ENCODE data around the gene PIK3R4.

PIK3R4 gene

DNA sequence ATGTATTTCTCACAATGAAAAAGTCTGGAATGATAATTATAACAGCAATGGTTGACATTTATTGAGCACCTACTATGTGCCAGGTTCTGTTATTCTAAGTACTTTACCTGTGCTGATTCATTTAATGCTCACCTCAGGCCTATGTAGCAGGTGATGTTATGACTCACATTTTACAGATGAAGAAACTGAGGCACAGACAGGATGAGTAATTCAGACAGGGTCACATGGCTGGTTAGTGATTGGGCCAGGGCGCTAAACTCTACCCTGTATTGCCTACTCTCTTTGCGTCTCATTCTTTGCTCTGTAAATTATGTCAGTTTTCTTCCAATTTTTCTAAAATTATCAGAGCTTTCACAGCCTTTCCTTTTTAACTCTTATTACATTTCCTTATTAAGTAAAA, 98.3 kb downstream of the PIK3R4 start:
- no peak overlapping the region for H3K4ac ChIP-seq (ENCODE audit: low read depth in 1 of 2, low read length in 2 of 2)
- 100% methylated on average over 2 of the region's 2 CpGs for WGBS

DNA sequence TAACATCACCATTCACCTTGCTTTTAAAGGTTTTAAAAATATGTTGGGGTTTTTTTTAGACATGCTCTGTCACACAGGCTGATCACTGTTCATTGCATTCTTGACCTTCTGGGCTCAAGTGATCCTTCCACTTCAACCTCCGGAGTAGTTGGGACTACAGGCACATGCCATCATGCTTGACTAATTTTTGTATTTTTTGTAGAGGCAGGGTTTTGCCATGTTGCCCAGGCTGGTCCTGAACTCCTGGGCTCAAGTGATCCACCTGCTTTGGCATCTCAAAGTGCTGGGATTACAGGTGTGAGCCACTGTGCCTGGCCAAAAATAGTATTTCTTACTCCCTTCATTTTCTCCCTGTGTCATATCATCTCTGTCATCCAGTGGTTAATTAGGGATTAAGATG, 101.4 kb downstream of the PIK3R4 start:
- H3K4me2 ChIP-seq (ENCODE audit: low read length, poor library complexity, severe bottlenecking): no peak overlapping the region
- no peak overlapping the region for H3K18ac ChIP-seq (ENCODE audit: low read depth in 1 of 2, low read length in 2 of 2)
- H3K4me1 ChIP-seq (ENCODE audit: control insufficient read depth, insufficient read depth, low read depth, low read length): no peaks in the 10 kb centered on the region
- H3K4me3 ChIP-seq (ENCODE audit: insufficient read depth in 1 of 2, low read depth in 1 of 2, low read length in 2 of 2): no peak overlapping the region
- no peak overlapping the region for H3K4ac ChIP-seq (ENCODE audit: low read depth in 1 of 2, low read length in 2 of 2)
- no peak overlapping the region for H4K91ac ChIP-seq (ENCODE audit: low read length)
- no peak overlapping the region for H3K14ac ChIP-seq (ENCODE audit: low read length in 2 of 2)
- H3K79me1 ChIP-seq (replicated peaks; ENCODE audit: low read length, poor library complexity, severe bottlenecking): no peaks in the 10 kb centered on the region
- no peak overlapping the region for H2BK5ac ChIP-seq (ENCODE audit: low read depth, low read length, poor library complexity, severe bottlenecking)
- peaks cover 0 to 4% of the 10 kb centered on the region in 2 experiments for H3K27me3 ChIP-seq (ENCODE audit: control insufficient read depth in 1 of 2, insufficient read depth in 1 of 2, low read length in 2 of 2)
- no peak overlapping the region for H3K23ac ChIP-seq (ENCODE audit: low read length in 2 of 2)
- H4K8ac ChIP-seq (ENCODE audit: low read length): no peak overlapping the region
- H2AK5ac ChIP-seq (ENCODE audit: low read length, severe bottlenecking): no peak overlapping the region
- DNase-seq: no peak
- no peaks in the 10 kb centered on the region for H3K36me3 ChIP-seq (ENCODE audit: control insufficient read depth in 1 of 2, insufficient read depth in 2 of 2, low read depth in 1 of 2, low read length in 2 of 2)
- H2AFZ ChIP-seq (ENCODE audit: low read depth, low read length): no peak overlapping the region
- no peak overlapping the region for H2BK15ac ChIP-seq (ENCODE audit: low read depth, poor library complexity, severe bottlenecking)
- WGBS: 67% methylated on average over 1 of the region's 1 CpG
- H2BK12ac ChIP-seq (ENCODE audit: low read length in 2 of 2): no peak overlapping the region
- no peak overlapping the region for H3K9ac ChIP-seq (ENCODE audit: low read length)
- H3K9me3 ChIP-seq (ENCODE audit: control insufficient read depth, low read length): no peaks in the 10 kb centered on the region
- H3K27ac ChIP-seq (ENCODE audit: low read length, poor library complexity, severe bottlenecking): no peak overlapping the region
- H2BK120ac ChIP-seq (ENCODE audit: low read depth, low read length): no peak overlapping the region

More for the DNA sequence above, 98.3 kb downstream of the PIK3R4 start:
- Histone ChIP-seq H3K18ac (ENCODE audit: low read depth in 1 of 2, low read length in 2 of 2) (no peak overlapping the region), H3K14ac (ENCODE audit: low read length in 2 of 2) (no peak overlapping the region), H2AK5ac (ENCODE audit: low read length, severe bottlenecking) (no peak overlapping the region), H2BK15ac (ENCODE audit: low read depth, poor library complexity, severe bottlenecking) (no peak overlapping the region), H4K8ac (ENCODE audit: low read length) (no peak overlapping the region), H2BK12ac (ENCODE audit: low read length in 2 of 2) (no peak overlapping the region), H3K4me1 (ENCODE audit: control insufficient read depth, insufficient read depth, low read depth, low read length) (no peaks in the 10 kb centered on the region), H3K27ac (ENCODE audit: low read length, poor library complexity, severe bottlenecking) (no peak overlapping the region), H2BK120ac (ENCODE audit: low read depth, low read length) (no peak overlapping the region), H3K79me1 (replicated peaks; ENCODE audit: low read length, poor library complexity, severe bottlenecking) (no peaks in the 10 kb centered on the region), H3K36me3 (ENCODE audit: control insufficient read depth in 1 of 2, insufficient read depth in 2 of 2, low read depth in 1 of 2, low read length in 2 of 2) (no peaks in the 10 kb centered on the region), H3K9ac (ENCODE audit: low read length) (no peak overlapping the region), H3K27me3 (ENCODE audit: control insufficient read depth in 1 of 2, insufficient read depth in 1 of 2, low read length in 2 of 2) (no peaks in the 10 kb centered on the region), H3K9me3 (ENCODE audit: control insufficient read depth, low read length) (no peaks in the 10 kb centered on the region), H2AFZ (ENCODE audit: low read depth, low read length) (no peak overlapping the region), H3K23ac (ENCODE audit: low read length in 2 of 2) (no peak overlapping the region), H2BK5ac (ENCODE audit: low read depth, low read length, poor library complexity, severe bottlenecking) (no peak overlapping the region), H4K91ac (ENCODE audit: low read length) (no peak overlapping the region), H3K4me2 (ENCODE audit: low read length, poor library complexity, severe bottlenecking) (no peak overlapping the region), H3K4me3 (ENCODE audit: insufficient read depth in 1 of 2, low read depth in 1 of 2, low read length in 2 of 2) (no peak overlapping the region)
- no peak for DNase-seq

DNA sequence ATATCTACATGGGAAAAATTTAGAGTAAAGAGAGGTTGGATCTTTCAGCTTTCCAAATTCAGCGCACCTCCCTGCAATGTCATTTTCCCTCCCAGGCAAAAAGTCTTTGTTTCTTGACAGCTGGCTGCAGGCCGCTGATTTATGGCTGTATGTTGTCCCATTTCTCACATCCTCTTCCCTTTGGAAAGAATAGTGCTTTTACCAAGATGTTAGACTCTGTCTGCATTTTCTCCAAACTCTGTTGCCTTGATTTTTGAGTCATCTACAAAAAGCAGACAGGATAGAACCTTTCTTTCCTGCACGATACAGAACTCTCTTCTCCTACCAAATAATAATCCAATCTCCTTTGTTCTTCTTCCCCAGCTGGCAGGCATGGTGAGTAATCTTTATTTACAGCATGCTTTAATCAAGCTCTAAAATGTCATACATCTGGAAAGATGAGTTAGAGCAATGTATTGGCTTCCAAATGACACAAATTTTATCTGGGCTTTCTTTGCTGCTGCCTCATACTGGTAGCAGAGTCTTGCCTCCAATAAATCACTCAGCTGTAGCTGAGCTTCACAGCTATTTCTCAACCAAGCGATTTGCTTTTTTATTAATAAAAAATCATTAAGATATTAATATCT, 101.9 kb downstream of the PIK3R4 start:
- H3K23ac ChIP-seq (ENCODE audit: low read length in 2 of 2): no peak overlapping the region
- no peak overlapping the region for H3K9ac ChIP-seq (ENCODE audit: low read length)

DNA sequence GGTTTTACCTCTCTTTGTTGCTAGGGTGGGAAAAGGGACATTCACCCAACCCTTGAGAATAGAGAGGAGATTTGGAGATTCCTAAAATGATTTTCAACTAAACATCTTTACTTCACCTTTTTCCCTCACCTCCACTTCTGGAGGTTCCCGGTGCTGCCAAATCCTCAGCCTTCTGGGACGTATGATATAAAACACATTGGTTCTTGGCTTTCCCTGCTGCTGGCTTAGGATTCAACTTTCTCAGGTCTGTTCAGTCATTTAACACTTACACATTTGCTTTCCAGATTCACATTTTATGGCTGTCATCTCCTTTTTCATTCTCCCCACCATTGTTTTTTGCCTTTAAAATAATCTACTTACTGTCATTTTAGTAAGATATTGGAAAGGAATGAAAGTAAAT, 106.6 kb downstream of the PIK3R4 start:
- H2BK120ac ChIP-seq (ENCODE audit: low read depth, low read length): no peak overlapping the region
- H3K27ac ChIP-seq (ENCODE audit: low read length, poor library complexity, severe bottlenecking): no peak overlapping the region
- no peaks in the 10 kb centered on the region for H3K4me1 ChIP-seq (ENCODE audit: control insufficient read depth, insufficient read depth, low read depth, low read length)
- H3K14ac ChIP-seq (ENCODE audit: low read length in 2 of 2): no peak overlapping the region
- H3K9me3 ChIP-seq (ENCODE audit: control insufficient read depth, low read length): no peaks in the 10 kb centered on the region
- no peak overlapping the region for H3K18ac ChIP-seq (ENCODE audit: low read depth in 1 of 2, low read length in 2 of 2)
- no peak overlapping the region for H4K91ac ChIP-seq (ENCODE audit: low read length)
- H3K27me3 ChIP-seq (ENCODE audit: control insufficient read depth in 1 of 2, insufficient read depth in 1 of 2, low read length in 2 of 2): peaks cover 0 to 4% of the 10 kb centered on the region in 2 experiments
- no peak overlapping the region for H2BK15ac ChIP-seq (ENCODE audit: low read depth, poor library complexity, severe bottlenecking)
- DNase-seq: no peak
- H2BK5ac ChIP-seq (ENCODE audit: low read depth, low read length, poor library complexity, severe bottlenecking): no peak overlapping the region
- H2AK5ac ChIP-seq (ENCODE audit: low read length, severe bottlenecking): no peak overlapping the region
- H4K8ac ChIP-seq (ENCODE audit: low read length): no peak overlapping the region
- no peak overlapping the region for H2AFZ ChIP-seq (ENCODE audit: low read depth, low read length)
- H2BK12ac ChIP-seq (ENCODE audit: low read length in 2 of 2): no peak overlapping the region
- no peak overlapping the region for H3K23ac ChIP-seq (ENCODE audit: low read length in 2 of 2)
- no peak overlapping the region for H3K4me2 ChIP-seq (ENCODE audit: low read length, poor library complexity, severe bottlenecking)
- no peak overlapping the region for H3K9ac ChIP-seq (ENCODE audit: low read length)
- no peak overlapping the region for H3K4ac ChIP-seq (ENCODE audit: low read depth in 1 of 2, low read length in 2 of 2)
- no peak overlapping the region for H3K4me3 ChIP-seq (ENCODE audit: insufficient read depth in 1 of 2, low read depth in 1 of 2, low read length in 2 of 2)
- H3K36me3 ChIP-seq (ENCODE audit: control insufficient read depth in 1 of 2, insufficient read depth in 2 of 2, low read depth in 1 of 2, low read length in 2 of 2): no peaks in the 10 kb centered on the region
- H3K79me1 ChIP-seq (replicated peaks; ENCODE audit: low read length, poor library complexity, severe bottlenecking): no peaks in the 10 kb centered on the region
- 94% methylated on average over 2 of the region's 2 CpGs for WGBS

More for the DNA sequence above, 101.9 kb downstream of the PIK3R4 start:
- H3K4me2 ChIP-seq (ENCODE audit: low read length, poor library complexity, severe bottlenecking): no peak overlapping the region
- H2AK5ac ChIP-seq (ENCODE audit: low read length, severe bottlenecking): no peak overlapping the region
- no peak overlapping the region for H2AFZ ChIP-seq (ENCODE audit: low read depth, low read length)
- no peaks in the 10 kb centered on the region for H3K9me3 ChIP-seq (ENCODE audit: control insufficient read depth, low read length)
- H3K4me1 ChIP-seq (ENCODE audit: control insufficient read depth, insufficient read depth, low read depth, low read length): no peaks in the 10 kb centered on the region
- no peak overlapping the region for H3K27ac ChIP-seq (ENCODE audit: low read length, poor library complexity, severe bottlenecking)
- WGBS: 94% methylated on average over 3 of the region's 4 CpGs
- no peak overlapping the region for H2BK15ac ChIP-seq (ENCODE audit: low read depth, poor library complexity, severe bottlenecking)
- no peaks in the 10 kb centered on the region for H3K79me1 ChIP-seq (replicated peaks; ENCODE audit: low read length, poor library complexity, severe bottlenecking)
- no peak overlapping the region for H4K91ac ChIP-seq (ENCODE audit: low read length)
- no peak overlapping the region for H3K4me3 ChIP-seq (ENCODE audit: insufficient read depth in 1 of 2, low read depth in 1 of 2, low read length in 2 of 2)
- H2BK12ac ChIP-seq (ENCODE audit: low read length in 2 of 2): no peak overlapping the region
- H2BK120ac ChIP-seq (ENCODE audit: low read depth, low read length): no peak overlapping the region
- no peak overlapping the region for H3K14ac ChIP-seq (ENCODE audit: low read length in 2 of 2)
- DNase-seq: no peak
- peaks cover 0 to 4% of the 10 kb centered on the region in 2 experiments for H3K27me3 ChIP-seq (ENCODE audit: control insufficient read depth in 1 of 2, insufficient read depth in 1 of 2, low read length in 2 of 2)
- no peaks in the 10 kb centered on the region for H3K36me3 ChIP-seq (ENCODE audit: control insufficient read depth in 1 of 2, insufficient read depth in 2 of 2, low read depth in 1 of 2, low read length in 2 of 2)
- H3K4ac ChIP-seq (ENCODE audit: low read depth in 1 of 2, low read length in 2 of 2): no peak overlapping the region
- no peak overlapping the region for H2BK5ac ChIP-seq (ENCODE audit: low read depth, low read length, poor library complexity, severe bottlenecking)
- no peak overlapping the region for H3K18ac ChIP-seq (ENCODE audit: low read depth in 1 of 2, low read length in 2 of 2)
- H4K8ac ChIP-seq (ENCODE audit: low read length): no peak overlapping the region
